ENCODE data around the gene ITGA7.

Gene ITGA7

GRCh38 chr12:55744340-55745030 lies 36.8 kb upstream of the ITGA7 start:
- Histone ChIP-seq H3K79me2 (ENCODE audit: control insufficient read depth, low read length) (peaks cover 19% of the 10 kb centered on the region), H3K4me2 (ENCODE audit: low read length) (peak overlapping the region; percentile 79), H3K27me3 (ENCODE audit: control insufficient read depth, low read length) (peaks cover 4% of the 10 kb centered on the region; the same call in 1 of the 2 replicates), H3K9me3 (ENCODE audit: control insufficient read depth, insufficient read depth, low read length) (no peaks in the 10 kb centered on the region), H4K20me1 (ENCODE audit: control insufficient read depth, insufficient read depth, low read depth, low read length) (0 out of 2 replicates have a peak, but pooled peaks cover 13% of the 10 kb centered on the region), H3K9me2 (replicated peaks; ENCODE audit: control insufficient read depth, low read length) (no peaks in the 10 kb centered on the region), H3K4me1 (ENCODE audit: control insufficient read depth, low read length) (peaks cover 47% of the 10 kb centered on the region), H3K27ac (ENCODE audit: low read depth, low read length) (no peak overlapping the region), H3F3A (ENCODE audit: control insufficient read depth, insufficient read depth) (peaks cover 12% of the 10 kb centered on the region), H3K4me3 (ENCODE audit: low read length) (peak overlapping the region; percentile 96), H3K36me3 (ENCODE audit: control insufficient read depth, low read length) (peaks cover 9% of the 10 kb centered on the region; the same call in 1 of the 2 replicates)
- TF ChIP-seq CTCF (IDR thresholded peaks at IDR 0.05; ENCODE audit: low read depth, low read length, poor library complexity, severe bottlenecking) (no peak), EZH2phosphoT487 (IDR thresholded peaks at IDR 0.05; ENCODE audit: borderline replicate concordance, low read length) (no peak)

GRCh38 chr12:55743406-55744339 lies 36.0 kb upstream of the ITGA7 start:
- peaks cover 51% of the 10 kb centered on the region for H3K4me1 ChIP-seq (ENCODE audit: control insufficient read depth, low read length)
- no peak for TF ChIP-seq EZH2phosphoT487 (IDR thresholded peaks at IDR 0.05; ENCODE audit: borderline replicate concordance, low read length)
- no peak for TF ChIP-seq CTCF (IDR thresholded peaks at IDR 0.05; ENCODE audit: low read depth, low read length, poor library complexity, severe bottlenecking)
- H3K27ac ChIP-seq (ENCODE audit: low read depth, low read length) = no peak overlapping the region

GRCh38 chr12:55742719-55743405 lies 35.2 kb upstream of the ITGA7 start, which contains the start of gene GDF11:
TSS of gene GDF11 (plus strand) at chr12:55743122. CDS start at chr12:55743317, 195 bp downstream.
- Histone ChIP-seq H4K20me1 (ENCODE audit: control insufficient read depth, insufficient read depth, low read depth, low read length) (0 out of 2 replicates have a peak, but pooled peaks cover 13% of the 10 kb centered on the region), H3K4me3 (ENCODE audit: low read length) (peak within 1 kb of the TSS; percentile 96), H3K79me2 (ENCODE audit: control insufficient read depth, low read length) (peaks cover 19% of the 10 kb centered on the region), H3K4me1 (ENCODE audit: control insufficient read depth, low read length) (peaks cover 58% of the 10 kb centered on the region), H3K36me3 (ENCODE audit: control insufficient read depth, low read length) (no peaks in the 10 kb centered on the region), H3K27ac (ENCODE audit: low read depth, low read length) (no peak within 1 kb of the TSS), H3K9me2 (replicated peaks; ENCODE audit: control insufficient read depth, low read length) (no peaks in the 10 kb centered on the region), H3K4me2 (ENCODE audit: low read length) (peak within 1 kb of the TSS; percentile 85), H3F3A (ENCODE audit: control insufficient read depth, insufficient read depth) (peaks cover 14% of the 10 kb centered on the region), H3K27me3 (ENCODE audit: control insufficient read depth, low read length) (peaks cover 4% of the 10 kb centered on the region; the same call in 1 of the 2 replicates), H3K9me3 (ENCODE audit: control insufficient read depth, insufficient read depth, low read length) (no peaks in the 10 kb centered on the region)
- no peak for TF ChIP-seq CTCF (IDR thresholded peaks at IDR 0.05; ENCODE audit: low read depth, low read length, poor library complexity, severe bottlenecking)
- TF ChIP-seq EZH2phosphoT487 (IDR thresholded peaks at IDR 0.05; ENCODE audit: borderline replicate concordance, low read length) = no peak

More at GRCh38 chr12:55743406-55744339, 36.0 kb upstream of the ITGA7 start:
- Histone ChIP-seq H3K4me3 (ENCODE audit: low read length) (peak overlapping the region; percentile 96), H3K9me2 (replicated peaks; ENCODE audit: control insufficient read depth, low read length) (no peaks in the 10 kb centered on the region), H4K20me1 (ENCODE audit: control insufficient read depth, insufficient read depth, low read depth, low read length) (0 out of 2 replicates have a peak, but pooled peaks cover 13% of the 10 kb centered on the region), H3K9me3 (ENCODE audit: control insufficient read depth, insufficient read depth, low read length) (no peaks in the 10 kb centered on the region), H3K79me2 (ENCODE audit: control insufficient read depth, low read length) (peaks cover 19% of the 10 kb centered on the region), H3K27me3 (ENCODE audit: control insufficient read depth, low read length) (peaks cover 4% of the 10 kb centered on the region; the same call in 1 of the 2 replicates), H3F3A (ENCODE audit: control insufficient read depth, insufficient read depth) (peaks cover 12% of the 10 kb centered on the region), H3K36me3 (ENCODE audit: control insufficient read depth, low read length) (peaks cover 2% of the 10 kb centered on the region; the same call in 1 of the 2 replicates), H3K4me2 (ENCODE audit: low read length) (peak overlapping the region; percentile 79)
